ENCODE results near the gene ALOX15. TPM values are rescaled to one million over a fixed set of nuclear protein-coding genes. Genes with fewer than 3 reads are reported as not detected.

The ALOX15 gene
- total RNA-seq, 2 experiments from 2014 or later, result not detected

DNA sequence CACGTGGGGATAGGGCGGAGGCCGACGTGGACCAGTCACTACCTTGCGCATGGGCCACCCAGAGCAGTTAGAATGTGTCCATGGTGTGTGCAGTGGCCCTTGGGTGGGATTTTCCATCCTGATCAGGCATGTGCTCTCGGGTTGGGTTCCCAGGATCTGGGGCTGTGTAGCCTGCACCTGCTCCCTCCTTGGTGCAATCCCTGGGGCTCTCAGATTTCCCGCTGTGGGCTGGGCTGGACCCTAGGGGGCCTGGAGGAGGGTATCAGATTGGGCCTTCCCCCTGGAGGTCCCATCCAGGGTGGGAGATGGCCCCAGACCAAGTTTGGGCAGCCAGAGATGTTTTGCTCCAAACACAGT lies 55.9 kb downstream of the ALOX15 start:
- ChIA-PET POLR2A (no interaction called here), CTCF (interaction anchor here (1.9 kb wide), 1 partner anchor 10 kb away, joined by 6 read pairs; no protein-coding TSS in a partner anchor)

GRCh38 chr17:4584917-4585637 lies 56.4 kb downstream of the ALOX15 start:
- ChIA-PET CTCF (interaction anchor here (1.4 to 1.9 kb wide), 2 partner anchors 17 to 19 kb away, joined by 5 read pairs; no protein-coding TSS in a partner anchor), POLR2A (no interaction called here)

DNA sequence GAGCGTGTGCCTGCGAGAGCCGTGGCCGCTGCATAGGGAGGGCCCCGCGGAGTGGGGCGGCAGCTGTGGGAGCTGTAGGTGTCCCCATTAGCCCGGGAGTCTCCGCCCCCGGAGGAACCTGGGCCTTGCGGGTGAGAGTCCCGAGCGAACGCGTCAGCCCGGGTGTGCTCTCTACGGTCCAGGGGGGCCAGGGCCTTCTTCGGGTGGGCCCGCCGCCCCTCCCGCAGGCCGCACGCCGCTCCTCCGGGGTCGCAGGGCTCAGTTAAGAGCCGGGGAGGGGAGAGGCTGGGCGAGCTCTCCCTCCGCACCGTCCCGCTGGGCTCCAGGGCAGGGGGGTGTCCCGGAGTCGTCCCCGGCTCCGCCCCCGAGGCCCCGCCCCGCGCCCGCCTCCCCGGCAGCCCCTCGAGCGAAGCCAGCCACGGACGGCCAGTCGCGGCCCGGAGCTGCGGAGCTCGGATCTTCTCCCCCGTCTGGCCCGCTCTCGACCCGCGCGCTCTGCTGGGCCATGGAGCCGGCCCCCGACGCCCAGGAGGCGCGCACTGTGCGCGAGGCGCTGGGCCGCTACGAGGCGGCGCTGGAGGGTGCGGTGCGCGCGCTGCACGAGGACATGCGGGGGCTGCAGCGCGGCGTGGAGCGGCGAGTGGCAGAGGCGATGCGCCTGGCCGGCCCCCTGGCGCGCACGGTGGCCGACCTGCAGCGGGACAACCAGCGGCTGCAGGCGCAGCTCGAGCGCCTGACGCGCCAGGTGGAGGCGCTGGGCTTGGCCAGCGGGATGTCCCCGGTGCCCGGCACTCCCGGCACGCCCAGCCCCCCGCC lies 57.2 kb downstream of the ALOX15 start, which contains the start of gene SMTNL2:
Gene SMTNL2 (plus strand): TSS at position 429 of the 816 bp plus-strand sequence. CDS start 77 bp downstream, at position 506.
- ChIA-PET CTCF (interaction anchor here (0.6 to 1.9 kb wide), 6 partner anchors 14 to 163 kb away, joined by 3 to 5 read pairs (median 3); partner anchors contain the start of gene MYBBP1A), POLR2A (no interaction called here)

DNA sequence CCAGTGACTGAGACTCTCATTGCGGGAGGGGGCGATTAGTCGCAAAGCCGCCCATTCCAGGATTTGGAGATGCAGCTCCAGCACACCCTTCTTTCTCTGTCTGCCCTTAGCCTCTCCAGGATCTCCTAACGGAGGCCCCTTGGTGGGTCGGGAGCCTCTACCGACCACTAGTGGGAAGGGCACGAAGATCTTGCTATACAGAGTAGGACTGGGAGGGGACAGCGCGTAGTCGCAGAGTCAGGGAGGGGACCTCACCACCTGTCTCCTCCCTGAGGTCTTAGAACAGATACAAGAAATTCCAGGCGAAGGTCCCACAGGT lies 57.7 kb downstream of the ALOX15 start:
- ChIA-PET POLR2A (no interaction called here), CTCF (interaction anchor here (0.6 to 1.9 kb wide), 7 partner anchors 13 to 638 kb away, joined by 3 to 5 read pairs (median 3); partner anchors contain the start of gene MYBBP1A)

GRCh38 chr17:4583206-4583605 lies 58.3 kb downstream of the ALOX15 start:
- POLR2A ChIA-PET, result no interaction called here
- CTCF ChIA-PET, result interaction anchor here (0.6 to 1.9 kb wide), 4 partner anchors 13 to 637 kb away, joined by 3 to 5 read pairs (median 3); partner anchors contain the start of gene MYBBP1A

DNA sequence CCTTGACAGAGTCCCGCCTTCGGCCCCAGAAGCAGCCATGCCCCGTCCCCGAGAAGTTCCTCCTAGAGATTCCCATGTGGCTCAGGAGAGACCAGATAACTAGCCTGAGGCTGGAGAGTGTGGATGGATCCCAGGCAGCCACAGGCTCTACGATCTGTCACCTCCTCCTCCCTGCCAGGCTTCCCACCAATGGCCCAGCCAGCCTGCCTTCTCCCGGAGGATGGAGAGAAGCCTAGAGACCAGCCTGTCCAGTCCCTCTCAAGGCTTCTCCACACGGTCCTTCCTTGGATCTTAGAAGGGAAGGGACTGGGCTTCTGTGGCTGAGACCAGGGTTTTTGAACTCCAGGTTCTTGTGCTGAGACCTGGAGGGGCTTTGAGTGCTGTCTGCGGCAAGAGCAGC lies 58.8 kb downstream of the ALOX15 start:
- ChIA-PET CTCF (interaction anchor here (0.6 to 0.9 kb wide), 2 partner anchors 16 to 158 kb away, joined by 4 to 5 read pairs; no protein-coding TSS in a partner anchor), POLR2A (no interaction called here)

DNA sequence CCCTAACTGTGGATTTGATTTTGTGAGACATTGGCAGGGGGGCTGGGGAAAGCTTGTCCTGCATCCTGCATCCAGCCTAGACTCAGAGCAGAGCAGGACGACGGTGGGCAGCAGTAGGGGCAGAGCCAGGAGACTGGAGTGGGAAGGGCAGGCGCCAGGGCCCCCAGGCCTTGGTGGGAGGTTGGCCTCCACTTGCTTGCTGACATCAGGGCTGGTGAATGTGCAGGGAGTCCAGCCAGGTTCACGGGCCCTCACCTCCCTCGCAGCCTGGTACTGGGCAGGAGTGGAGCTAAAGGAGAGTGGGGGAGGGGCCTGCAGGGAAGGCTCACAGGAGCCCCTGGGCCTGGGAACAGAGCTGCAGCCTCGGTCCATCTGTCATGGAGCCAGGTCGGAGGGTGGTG lies 59.4 kb downstream of the ALOX15 start:
- POLR2A ChIA-PET, result interaction anchor here (0.5 kb wide), 1 partner anchor 75 kb away, joined by 4 read pairs; no protein-coding TSS in a partner anchor
- CTCF ChIA-PET, result interaction anchor here (0.7 to 0.9 kb wide), 2 partner anchors 15 to 76 kb away, joined by 3 to 5 read pairs; no protein-coding TSS in a partner anchor

Other genes with a start within 250 kb of the ALOX15 start
- gene SPNS3, start 207.7 kb downstream of the ALOX15 start, total RNA-seq, result 10 to 100 TPM; 17.8 to 20.5 TPM
- under 1 TPM; 0.42 to 0.61 TPM for gene SPNS2, start 142.8 kb downstream of the ALOX15 start, total RNA-seq
- gene MYBBP1A, start 86.3 kb downstream of the ALOX15 start, total RNA-seq, result 100 to 1,000 TPM; 154 to 157 TPM
- not detected for gene GGT6, start 81.1 kb downstream of the ALOX15 start, total RNA-seq
- gene SMTNL2, start 57.1 kb downstream of the ALOX15 start, total RNA-seq, result not detected
- 100 to 1,000 TPM; 118 to 119 TPM for gene PELP1, start 62.5 kb upstream of the ALOX15 start, total RNA-seq
- 100 to 1,000 TPM; 183 to 193 TPM for gene ARRB2, start 69.0 kb upstream of the ALOX15 start, total RNA-seq
- 10 to 100 TPM; 22.1 to 22.9 TPM for gene MED11, start 89.8 kb upstream of the ALOX15 start, total RNA-seq
- not detected for gene ZMYND15, start 98.2 kb upstream of the ALOX15 start, total RNA-seq
- 1 to 10 TPM; 1.6 to 1.7 TPM for gene CXCL16, start 98.2 kb upstream of the ALOX15 start, total RNA-seq
- gene TM4SF5, start 130.2 kb upstream of the ALOX15 start, total RNA-seq, result not detected
- gene VMO1, start 144.7 kb upstream of the ALOX15 start, total RNA-seq, result under 1 TPM; 0.29 to 0.32 TPM
- not detected for gene GLTPD2, start 147.3 kb upstream of the ALOX15 start, total RNA-seq
- gene PSMB6, start 154.5 kb upstream of the ALOX15 start, total RNA-seq, result 100 to 1,000 TPM; 183 to 184 TPM
- gene PLD2, start 165.5 kb upstream of the ALOX15 start, total RNA-seq, result 10 to 100 TPM in 1 of 2 experiments, 1 to 10 TPM in 1; 10.0 to 12.6 TPM
- 10 to 100 TPM; 46.8 to 48.5 TPM for gene MINK1, start 191.7 kb upstream of the ALOX15 start, total RNA-seq

Data from activated CD8-positive, alpha-beta memory T cell treated with anti-CD3 and anti-CD28 coated beads for 36 hours (primary cell).